DMS 273 (cell line): ENCODE results near the gene FHIT.

ENCODE experiments used
- DNase-seq: peaks from one replicate; lab custom pipeline; 2025; ENCODE audit not compliant: unreplicated experiment; lab: John Stamatoyannopoulos, UW

Gene FHIT

DNA sequence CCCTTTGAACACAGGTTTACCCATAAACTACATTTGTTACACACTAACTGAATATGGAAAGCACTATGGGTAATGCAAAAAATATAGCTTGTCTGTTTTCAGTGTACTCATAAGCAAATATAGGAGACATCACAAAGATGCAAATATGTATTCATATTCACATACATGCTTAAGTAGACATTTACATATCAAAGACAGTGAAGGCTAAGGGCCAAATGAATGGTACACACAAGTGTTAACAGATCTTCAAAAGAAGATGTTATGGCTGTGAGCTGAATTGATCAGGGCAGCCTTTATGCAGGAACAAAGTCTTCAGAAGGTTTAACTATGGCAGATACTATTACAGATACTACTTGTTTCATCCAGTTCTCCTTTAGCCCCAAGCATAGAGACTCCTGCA, 384.1 kb downstream of the FHIT start:
- DNase-seq: no peak

DNA sequence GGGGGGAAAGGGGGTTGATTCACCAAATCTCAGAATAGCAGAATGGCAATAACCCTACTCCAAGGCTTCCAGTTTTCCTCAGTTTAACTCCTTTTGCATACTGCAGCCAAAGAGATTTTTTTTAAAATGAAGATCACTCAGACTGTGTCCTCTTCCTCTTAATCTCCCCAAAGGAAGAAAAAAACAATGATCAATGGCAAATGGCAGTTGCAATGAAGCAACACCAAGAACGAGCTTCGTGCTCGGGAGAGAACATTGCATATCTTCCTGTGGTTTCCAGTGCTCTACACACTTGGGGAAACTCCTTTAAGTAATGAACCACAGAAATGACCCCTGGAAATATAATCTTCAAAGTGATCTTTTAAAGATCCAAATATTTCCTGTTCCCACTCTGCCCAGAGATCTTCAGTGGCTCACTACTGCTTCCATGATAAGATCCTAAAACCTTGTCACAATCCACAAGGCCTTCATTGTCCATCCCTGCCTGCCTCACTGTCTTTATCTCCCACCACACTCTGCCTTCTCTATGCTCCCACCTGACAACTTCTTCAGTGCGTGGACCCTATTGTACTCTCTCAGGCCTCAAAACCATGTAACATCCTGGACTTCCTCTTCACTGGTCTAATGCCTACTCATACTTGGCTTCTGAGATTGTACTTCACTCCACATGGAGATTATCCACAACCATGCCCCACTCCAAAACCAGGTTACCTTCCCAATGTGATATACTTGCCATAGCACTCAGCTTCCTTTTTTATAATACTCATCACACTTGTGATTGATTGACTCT, 394.8 kb downstream of the FHIT start:
- DNase-seq: no peak

DNA sequence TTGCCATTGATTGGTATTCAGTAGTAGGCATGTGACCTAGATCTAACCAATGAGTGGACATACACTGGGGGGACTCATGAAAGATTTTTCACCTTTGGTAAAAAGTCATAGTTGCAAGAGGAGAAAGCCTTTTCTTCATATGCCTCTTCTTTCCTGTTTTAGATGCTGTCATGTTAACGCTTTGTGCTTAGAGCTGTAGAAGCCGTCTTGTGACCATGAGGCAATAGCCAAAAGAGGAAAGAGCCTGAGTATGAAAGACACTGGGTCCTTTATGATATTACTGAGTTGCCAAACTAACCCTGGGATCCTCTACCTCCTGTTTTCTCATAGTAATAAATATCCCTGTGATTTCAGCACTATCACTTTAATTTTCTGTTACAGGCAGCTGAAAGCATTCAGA, 396.0 kb downstream of the FHIT start:
- DNase-seq: no peak

DNA sequence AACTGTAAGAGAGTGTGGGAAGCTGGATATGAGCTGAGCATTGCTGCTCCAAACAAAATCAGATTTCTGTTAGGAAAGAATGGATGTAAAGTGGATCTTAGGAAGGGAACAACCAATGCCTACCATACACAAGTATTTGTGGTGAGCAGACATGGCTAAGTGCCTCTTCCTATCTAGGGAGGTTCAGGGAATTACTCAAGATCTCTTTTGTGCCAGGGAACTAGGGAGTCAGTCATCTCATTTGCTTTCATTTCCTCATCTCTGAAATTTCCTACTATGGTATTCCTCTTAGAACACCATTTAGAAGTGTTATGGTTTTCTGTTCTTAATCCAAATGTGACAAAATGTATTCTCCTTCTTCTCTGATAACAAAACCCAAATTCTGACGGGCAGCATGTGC, 396.5 kb downstream of the FHIT start:
- DNase-seq: no peak

DNA sequence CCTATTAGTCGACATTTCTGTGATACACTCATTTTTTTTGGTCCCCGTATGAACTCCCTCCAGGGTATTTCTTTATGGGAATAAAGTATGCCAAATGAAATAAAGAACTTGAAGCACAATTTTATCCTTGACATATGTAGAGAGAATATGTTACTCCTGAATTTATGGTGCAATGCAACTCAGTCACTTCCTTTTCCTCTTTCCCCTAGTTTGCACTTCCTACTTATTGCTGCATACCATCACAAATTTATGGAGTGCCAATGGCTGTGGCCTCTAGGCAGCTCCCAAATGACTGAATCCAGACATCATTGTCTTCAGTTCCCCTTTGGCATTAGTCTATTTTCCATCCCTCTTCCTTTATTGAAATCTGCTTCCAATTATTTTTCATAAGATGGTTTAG, 403.5 kb downstream of the FHIT start:
- no peak for DNase-seq

DNA sequence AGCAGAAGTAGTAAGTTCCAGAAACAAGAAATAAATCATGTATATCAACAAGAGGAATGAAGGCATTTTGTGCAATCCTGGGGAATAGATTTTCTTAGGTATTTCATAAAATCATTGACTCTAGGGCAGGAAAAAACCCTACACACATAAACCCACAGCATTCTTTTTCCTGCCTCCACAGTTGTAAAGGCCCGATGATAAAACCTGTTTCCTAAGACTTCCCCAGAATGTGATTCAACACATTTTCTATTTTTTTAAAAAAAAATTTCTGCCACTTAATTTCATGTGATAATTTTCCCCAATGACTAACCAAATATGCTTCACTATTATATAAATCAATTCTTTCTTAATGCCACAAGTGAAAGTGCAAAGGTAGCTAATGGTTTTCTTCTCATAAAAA, 407.0 kb downstream of the FHIT start:
- no peak for DNase-seq

DNA sequence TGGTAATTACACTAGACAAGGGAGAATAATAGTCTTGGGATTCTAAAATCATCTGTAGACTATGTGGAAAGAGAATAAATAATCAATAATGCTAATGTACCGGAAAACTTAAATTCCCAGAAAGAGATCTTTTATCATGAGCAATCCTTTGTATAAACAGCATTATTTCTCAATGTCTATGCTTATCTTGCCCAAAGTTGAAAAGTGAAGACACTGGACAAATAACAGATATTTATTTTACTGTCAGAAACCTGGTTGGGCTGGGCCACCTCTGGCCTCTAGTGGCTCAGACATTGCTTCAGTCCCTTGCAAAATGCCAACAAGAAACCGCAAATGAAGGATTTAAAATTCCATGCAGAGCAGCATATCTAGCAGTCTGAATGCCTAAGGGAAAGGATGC, 409.9 kb downstream of the FHIT start:
- no peak for DNase-seq

DNA sequence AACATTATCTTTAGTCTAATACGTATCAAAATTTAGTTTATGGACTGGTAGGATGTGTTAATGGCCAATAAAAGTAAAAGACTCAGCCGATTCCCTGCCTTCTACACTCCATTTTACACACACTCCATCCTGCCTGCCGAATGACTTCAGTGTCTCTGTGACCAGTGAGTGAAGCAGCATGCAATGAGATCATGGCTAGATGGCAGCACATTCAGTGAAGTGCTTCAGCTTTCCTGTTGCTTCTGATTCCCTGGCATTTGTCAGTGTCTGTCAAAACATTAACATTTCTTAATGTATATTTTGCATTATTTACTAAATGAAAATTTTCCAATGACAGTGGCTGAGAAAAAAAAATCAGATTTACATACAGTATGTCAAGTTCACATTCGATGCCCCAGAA, 412.0 kb downstream of the FHIT start:
- no peak for DNase-seq

DNA sequence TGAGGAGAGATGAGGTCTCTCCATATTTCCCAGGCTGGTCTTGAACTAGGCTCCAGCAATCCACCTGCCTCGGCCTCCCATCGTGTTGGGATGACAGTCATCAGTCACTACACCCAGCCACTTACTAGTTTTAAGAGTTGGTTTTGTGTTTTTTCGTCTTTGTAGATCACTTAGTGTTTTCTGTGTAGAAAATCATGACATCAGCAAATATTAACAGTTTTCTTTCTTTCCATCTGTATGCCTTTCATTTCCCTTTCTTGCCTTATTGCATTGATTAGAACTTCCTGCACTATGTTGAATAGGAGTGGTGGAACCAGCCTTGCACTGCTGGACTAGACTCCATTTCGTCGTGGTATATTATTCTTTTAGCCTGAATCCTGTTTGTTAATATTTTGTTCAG, 415.5 kb downstream of the FHIT start:
- DNase-seq: no peak

DNA sequence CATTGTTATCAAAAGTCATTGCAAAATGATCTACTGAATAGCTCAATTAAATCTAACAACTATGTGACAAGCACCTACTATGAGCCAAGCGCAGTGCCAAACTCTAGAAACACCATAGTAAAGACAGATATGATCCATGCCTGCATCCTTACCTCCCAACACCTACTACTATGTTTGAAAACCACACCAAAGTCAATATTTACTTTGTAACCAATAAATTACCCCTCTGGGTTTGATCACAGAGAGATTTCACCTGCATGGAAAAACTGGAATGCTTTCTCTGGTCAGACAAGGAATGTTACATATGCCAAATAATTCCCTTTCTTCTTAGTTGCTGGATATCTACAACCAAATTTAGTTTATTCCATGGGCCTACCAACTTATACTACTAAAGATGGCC, 422.2 kb downstream of the FHIT start:
- DNase-seq: no peak

DNA sequence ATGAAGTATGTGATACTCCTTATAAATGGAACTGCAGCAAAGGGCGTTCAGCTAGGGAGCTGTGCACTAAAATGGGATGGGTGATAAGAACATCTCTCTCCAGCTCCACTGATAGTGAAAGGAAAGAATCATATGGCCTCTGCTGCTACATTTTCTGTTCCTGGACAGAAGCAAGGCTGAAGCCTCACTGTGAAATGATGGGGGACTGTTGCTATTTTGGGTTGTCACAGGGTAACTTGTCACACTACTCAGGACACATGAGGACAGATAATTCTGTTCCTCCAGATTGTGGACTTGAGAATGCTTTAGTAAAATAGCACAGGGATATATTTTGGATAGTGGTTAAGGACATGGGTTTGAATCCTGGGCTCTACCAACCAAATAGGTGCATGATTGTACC, 423.6 kb downstream of the FHIT start:
- DNase-seq: no peak

DNA sequence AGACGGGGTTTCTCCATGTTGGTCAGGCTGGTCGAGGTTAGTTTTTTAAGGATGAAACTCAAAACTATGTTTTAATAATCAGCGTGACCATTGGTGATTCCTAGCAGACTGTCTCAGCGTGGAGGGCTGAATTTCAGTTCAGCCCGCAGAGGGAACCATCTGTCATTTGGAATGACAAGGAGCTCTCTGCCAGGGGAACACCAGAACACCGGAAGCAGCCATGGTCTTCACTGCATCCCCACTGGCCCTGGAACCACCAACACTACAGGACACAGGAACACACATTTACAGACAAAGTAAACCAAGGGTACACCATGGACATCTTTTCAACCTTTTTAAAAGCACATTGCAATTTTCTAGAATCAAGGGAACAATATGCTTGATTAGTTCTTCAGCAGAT, 424.7 kb downstream of the FHIT start:
- DNase-seq: no peak

DNA sequence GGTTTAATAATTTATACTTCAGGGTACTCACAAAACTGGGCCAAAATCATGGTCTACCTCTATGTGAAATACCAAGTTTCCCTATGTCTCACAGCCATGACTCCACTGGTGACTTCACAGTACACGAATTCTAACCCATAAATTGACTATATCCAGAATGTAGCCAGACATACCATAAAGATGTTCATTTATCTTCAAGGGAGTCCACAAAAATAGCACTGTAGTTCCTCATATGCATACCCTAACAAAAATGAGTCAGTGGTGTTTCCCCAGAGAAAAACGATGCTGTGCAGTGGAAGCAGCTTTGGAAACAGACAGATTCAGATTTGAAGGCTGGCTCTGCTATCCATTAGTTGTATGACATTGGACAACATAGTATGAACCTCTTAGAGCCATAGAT, 438.8 kb downstream of the FHIT start:
- DNase-seq: no peak

DNA sequence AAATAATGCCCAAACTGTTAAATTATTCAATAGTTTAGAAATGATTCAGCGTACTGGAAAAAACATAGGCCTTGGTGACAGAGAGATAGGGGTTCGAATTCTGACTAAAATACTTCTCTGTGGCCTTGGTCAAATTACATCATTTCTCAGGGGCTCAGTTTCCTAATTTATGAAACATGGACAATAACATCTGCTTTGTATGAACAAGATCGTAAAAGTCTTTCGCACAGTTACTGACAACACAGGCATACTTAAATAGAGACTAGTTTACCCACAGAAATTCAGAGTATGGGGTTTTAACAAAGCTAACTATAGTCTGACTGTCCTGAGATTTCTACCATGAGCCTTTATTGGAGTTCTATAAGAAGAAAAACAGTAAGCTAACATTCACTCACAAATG, 440.4 kb downstream of the FHIT start:
- no peak for DNase-seq

DNA sequence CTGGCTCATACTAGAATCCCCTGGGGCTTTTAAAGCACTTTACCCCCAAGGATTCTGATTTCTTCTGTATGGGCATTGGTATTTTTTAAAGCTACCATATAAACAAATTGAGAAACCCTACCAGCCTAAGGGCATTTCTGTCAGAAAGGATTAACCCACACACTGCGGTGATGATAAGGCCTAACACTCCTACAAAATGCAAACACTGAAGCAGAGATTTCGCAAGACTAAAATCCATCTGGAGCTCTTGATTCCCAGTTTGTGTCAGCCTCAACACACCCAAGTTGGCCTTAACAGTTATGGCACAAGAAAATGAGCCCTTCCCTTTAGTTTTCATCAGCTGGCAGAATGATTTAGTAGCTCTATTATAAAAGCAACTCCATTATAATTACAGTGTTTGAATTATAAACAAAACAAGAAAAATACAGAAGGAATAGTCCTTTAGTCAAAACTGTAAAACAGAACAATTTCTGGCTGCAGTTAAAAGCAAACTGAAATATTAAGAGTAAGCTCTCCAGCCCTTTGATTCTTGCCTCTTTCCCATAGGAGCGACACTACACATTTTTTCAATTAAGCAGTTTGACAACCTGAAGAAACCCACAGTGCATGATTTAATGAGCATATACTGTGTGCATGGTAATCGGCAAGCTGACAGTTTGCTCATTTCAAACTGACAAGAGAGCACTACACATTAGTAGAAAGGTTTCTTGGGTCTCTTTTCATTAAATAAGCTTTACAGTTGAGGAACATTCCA, 441.2 kb downstream of the FHIT start:
- peak; percentile 10 for DNase-seq

DNA sequence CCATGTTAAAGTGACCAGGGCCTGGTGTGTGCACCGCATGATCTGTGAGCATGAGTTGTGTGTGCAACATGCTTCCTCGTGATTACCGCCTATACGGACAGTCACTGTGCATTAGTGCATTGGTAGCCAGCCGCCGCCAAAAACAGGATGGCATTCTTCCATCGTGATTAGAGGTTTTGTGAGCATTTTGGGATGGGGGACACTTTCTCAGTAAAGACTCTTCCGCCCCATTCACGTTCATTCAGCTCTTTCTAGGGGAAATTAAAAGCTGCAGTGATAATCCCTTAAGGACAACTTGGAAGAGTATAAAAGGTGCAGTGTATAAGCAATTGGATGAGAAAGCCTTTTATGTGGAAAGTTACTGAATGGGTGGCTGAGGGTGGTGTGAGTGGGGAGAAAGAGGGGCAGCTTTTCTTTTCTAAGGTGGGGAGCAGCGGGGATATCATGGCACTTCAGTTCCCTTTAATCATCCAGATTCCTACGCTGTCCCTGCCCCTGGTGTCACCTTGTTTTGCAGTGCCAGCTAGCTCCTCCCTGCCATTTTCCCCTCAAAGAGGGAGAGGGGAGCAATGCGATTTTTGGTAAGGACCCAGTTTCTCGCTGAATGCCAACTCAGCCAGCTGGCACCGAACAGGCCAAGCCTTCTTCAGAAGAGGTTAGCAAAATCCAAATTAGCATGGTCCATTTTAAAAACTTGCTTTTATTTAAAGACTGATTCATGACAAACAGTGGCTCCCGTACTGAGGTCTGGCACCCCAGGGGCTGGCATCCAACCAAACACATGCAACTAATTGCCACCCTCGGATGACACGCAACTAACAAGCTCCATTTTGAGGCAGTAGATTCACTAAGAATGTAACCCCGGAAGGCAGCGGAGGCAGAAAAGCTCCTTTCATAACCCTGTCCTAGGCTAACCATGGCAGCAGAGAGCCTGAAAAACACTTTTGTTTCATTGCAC, 447.8 kb downstream of the FHIT start:
- DNase-seq: no peak

DNA sequence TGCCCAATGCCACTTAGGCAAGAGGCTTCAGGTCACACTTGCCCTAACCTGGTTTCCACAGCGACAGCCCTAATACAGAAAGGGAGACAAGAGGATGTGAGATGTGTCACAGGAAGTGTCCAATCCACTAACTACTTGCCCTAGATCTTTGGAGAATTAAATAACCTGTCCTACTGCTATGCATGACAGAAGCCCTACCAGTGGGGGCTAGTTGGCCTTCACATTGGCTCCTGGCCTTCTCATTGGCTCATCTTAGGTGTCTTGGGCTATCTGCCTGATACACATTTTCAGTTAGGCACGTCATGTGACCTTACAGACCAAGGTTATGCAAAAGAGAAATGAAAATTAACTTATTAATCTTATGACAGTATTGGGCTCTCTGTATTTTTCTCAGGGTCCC, 449.9 kb downstream of the FHIT start:
- DNase-seq: no peak

DNA sequence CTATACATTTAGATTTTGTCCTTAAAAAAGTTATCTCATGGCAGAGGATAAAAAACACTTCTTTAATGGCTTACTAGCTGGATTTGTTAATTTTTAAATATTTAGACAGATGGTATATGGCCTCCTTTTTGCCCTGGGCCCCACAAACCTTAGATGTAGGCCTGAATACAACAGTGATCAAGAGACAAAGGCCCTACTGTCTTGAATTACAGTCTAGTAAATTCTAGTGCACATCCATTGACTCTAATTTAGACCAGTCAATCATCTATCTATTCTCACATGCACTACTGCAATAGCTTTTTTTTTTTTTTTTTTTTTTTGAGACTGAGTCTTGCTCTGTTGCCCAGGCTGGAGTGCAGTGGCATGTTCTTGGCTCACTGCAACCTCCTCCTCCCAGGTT, 452.8 kb downstream of the FHIT start:
- no peak for DNase-seq

DNA sequence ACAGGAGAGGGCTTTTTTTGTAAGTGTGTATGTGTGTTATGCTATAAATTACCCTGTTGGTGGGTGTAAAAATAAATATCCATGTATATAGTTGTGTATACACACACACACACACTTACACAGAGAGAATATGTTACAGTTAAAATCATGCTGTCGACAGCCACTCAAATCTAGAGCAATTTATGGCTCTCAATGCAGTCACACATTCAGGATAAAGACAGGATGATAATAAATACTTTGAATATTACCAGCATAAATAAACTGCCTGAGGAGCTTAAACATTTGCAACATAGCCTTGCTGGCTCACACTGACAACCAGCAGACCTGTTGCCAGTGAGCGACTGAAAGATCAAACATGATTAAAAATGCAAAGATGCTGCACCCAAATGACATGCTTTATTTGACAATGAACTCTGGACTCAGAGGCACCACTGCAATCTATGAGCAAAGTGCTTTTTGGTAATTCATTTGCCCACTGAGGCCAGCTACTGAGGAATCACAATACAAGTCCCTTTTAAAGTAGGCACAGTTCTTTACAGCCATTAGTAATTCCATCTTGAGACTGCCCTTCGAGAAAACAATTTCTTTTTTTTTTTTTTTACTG, 458.9 kb downstream of the FHIT start:
- no peak for DNase-seq

DNA sequence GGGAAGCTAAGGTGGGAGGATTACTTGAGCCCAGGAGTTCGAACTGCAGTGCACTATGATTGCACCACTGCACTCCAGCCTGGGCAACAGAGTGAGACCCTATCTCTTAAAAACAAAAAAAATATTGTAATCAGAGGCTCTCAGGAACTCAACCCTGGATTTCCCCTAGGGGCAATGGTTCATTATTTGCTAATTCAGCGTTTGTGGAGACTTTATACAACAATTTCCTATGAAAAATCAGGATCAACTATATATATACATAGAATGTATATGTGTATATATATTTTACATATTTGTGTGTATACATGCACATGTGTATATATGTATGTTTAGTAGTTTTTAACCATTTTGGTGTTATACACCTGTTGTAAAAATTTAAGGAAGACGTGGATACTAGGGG, 463.1 kb downstream of the FHIT start:
- no peak for DNase-seq

DNA sequence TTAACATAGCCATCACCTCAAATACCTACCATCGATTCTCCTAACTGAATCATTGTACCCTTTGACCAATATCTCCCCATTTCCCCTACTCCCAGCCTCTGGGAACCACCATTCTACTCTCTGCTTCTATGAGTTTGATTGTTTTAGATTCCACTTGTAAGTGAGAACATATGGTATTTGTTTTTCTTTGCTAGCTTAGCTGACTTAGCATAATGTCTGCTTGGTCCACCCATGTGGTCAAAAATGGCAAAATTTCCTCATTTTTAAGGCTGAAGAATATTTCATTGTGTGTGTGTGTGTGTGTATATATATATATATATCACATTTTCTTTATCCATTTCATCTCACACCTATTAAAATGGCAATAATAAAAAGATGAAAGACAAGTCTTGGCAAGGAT, 469.3 kb downstream of the FHIT start:
- DNase-seq: no peak
